Activated CD4-positive, alpha-beta T cell treated with anti-CD3 and anti-CD28 coated beads, Interleukin-2, amount 10 ng/mL, durations not matched to agents 24 days and 14 days (primary cell): ENCODE measurements around the gene FXR2. TPM values are rescaled to one million over a fixed set of nuclear protein-coding genes. Genes with fewer than 3 reads are reported as not detected.
"Not testable (repeated sequence)": the region's sequence is repeated elsewhere in the genome, so short reads cannot be mapped to it uniquely, and the experiment has no call there.

ENCODE experiments used
- DNase-seq: peaks from one replicate; pipeline ENCODE4 v3.0.0; 2022
- H3K27ac Mint-ChIP-seq: one replicate; pipeline ENCODE4 v1.8.0; 2022; ENCODE audit warnings: mild to moderate bottlenecking, mixed read lengths
- H3K27me3 Mint-ChIP-seq: one replicate; pipeline ENCODE4 v1.8.0; 2022; ENCODE audit warnings: mixed read lengths
- H3K36me3 Mint-ChIP-seq: one replicate; pipeline ENCODE4 v1.8.0; 2022; ENCODE audit warnings: low read depth, mild to moderate bottlenecking, mixed read lengths
- H3K4me1 Mint-ChIP-seq: one replicate; pipeline ENCODE4 v1.8.0; 2021; ENCODE audit warnings: mixed read lengths
- H3K4me3 Mint-ChIP-seq: one replicate; pipeline ENCODE4 v1.8.0; 2022; ENCODE audit warnings: mild to moderate bottlenecking, moderate library complexity, mixed read lengths
- H3K9me3 Mint-ChIP-seq: one replicate; pipeline ENCODE4 v1.8.0; 2021; ENCODE audit warnings: mixed read lengths
- intact Hi-C: fragments of 100-400 bp; cut with micrococcal nuclease; formaldehyde crosslinking; loops from one replicate; pipeline ENCODE4 v1.15.1; 2023
- total RNA-seq: library from RNA; stranded (reverse); gene quantifications from 2 replicates; pipeline ENCODE4 v1.2.3, GENCODE V29; 2022

The FXR2 gene
- total RNA-seq, 1 donor from 2014 or later, result 64.4 TPM

DNA sequence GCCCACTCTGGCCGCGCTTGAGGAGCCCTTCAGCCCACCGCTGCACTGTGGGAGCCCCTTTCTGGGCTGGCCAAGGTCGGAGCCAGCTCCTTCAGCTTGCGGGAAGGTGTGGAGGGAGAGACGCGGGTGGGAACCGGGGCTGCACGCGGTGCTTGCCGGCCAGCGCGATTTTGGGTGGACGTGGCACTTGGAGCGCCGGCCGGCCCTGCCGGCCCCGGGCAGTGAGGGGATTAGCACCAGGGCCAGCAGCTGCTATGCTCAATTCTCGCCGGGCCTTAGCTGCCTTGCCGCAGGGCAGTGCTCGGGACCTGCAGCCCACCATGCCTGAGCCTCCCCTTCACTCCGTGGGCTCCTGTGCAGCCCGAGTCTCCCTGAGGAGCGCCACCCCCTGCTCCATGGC, 26.1 kb upstream of the FXR2 start:
- Mint-ChIP-seq H3K36me3 (no peaks in the 10 kb centered on the region), H3K4me3 (no peak overlapping the region), H3K27me3 (peaks cover 6% of the 10 kb centered on the region), H3K4me1 (peaks cover 11% of the 10 kb centered on the region), H3K27ac (no peak overlapping the region), H3K9me3 (no peaks in the 10 kb centered on the region)
- intact Hi-C loops, result no loop called here
- DNase-seq, result no peak

DNA sequence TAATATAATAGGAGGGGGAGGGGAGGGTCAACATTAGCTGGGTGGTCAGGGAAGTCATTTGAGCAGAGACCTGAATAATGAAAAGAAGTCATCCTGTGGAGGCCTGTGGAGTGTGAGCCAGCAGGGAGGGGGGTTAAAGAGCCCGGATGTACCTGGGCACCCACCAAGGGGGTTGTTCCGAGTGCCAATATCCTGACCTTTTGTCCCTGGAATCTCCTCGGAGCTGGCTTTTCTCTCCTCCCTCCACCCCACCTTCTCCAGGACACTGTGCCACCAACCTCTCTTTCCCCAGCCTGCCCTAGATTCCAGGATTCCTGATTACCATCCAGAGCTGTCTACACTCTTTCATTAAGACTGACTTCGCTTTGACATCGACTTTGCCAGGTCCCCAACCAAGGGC, 21.5 kb upstream of the FXR2 start:
- Mint-ChIP-seq H3K9me3 (no peaks in the 10 kb centered on the region), H3K36me3 (no peaks in the 10 kb centered on the region), H3K27ac (no peak overlapping the region), H3K27me3 (peaks cover 10% of the 10 kb centered on the region), H3K4me3 (no peak overlapping the region), H3K4me1 (peaks cover 5% of the 10 kb centered on the region)
- intact Hi-C loops, result no loop called here
- no peak for DNase-seq

DNA sequence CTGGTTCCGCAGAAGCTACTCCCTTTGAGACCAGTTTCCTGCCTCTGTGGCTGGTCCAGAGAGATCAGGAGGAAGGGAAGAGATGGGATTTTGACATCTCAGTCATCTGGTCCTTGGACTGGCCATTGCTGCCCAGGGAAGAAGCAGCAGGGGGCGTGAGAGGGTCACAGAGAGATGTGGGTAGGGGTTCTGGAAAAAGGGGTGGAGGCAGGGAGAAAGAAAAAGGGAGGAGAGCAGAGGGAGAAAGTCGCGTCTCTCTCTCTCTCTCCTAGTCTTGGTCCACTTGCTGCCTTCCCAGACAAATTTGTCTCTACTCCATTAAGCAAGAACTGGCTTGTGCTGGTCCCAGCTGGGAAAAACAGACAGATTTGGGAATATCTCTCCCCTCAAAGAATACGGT, 19.7 kb upstream of the FXR2 start:
- Mint-ChIP-seq H3K27me3 (peaks cover 7% of the 10 kb centered on the region), H3K9me3 (no peaks in the 10 kb centered on the region), H3K4me1 (peaks cover 5% of the 10 kb centered on the region), H3K4me3 (no peak overlapping the region), H3K36me3 (no peaks in the 10 kb centered on the region), H3K27ac (no peak overlapping the region)
- DNase-seq, result peak; percentile 68
- intact Hi-C loops, result no loop called here

DNA sequence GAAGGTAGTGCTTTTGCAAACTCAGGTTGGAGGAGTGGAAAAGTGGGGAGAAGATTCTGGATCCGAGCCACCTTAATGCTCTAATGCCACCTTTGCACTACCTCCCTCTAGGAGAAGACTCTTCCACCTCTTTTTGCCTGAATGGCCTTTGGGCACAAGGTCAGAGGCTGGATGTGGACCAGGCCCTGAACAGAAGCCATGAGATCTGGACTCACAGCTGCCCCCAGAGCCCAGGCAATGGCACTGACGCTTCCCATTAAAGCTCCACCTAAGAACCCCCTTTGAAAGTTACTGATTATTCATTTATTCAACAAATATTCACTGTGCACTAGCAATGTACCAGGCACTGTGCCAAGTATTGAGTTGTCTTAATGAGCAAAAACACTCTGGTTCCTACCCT, 18.4 kb upstream of the FXR2 start:
- DNase-seq, result no peak
- H3K4me3 Mint-ChIP-seq, result no peak overlapping the region
- H3K36me3 Mint-ChIP-seq, result no peaks in the 10 kb centered on the region
- peaks cover 5% of the 10 kb centered on the region for H3K4me1 Mint-ChIP-seq
- no peak overlapping the region for H3K27ac Mint-ChIP-seq
- no peaks in the 10 kb centered on the region for H3K9me3 Mint-ChIP-seq
- intact Hi-C loops, result no loop called here
- peaks cover 5% of the 10 kb centered on the region for H3K27me3 Mint-ChIP-seq

DNA sequence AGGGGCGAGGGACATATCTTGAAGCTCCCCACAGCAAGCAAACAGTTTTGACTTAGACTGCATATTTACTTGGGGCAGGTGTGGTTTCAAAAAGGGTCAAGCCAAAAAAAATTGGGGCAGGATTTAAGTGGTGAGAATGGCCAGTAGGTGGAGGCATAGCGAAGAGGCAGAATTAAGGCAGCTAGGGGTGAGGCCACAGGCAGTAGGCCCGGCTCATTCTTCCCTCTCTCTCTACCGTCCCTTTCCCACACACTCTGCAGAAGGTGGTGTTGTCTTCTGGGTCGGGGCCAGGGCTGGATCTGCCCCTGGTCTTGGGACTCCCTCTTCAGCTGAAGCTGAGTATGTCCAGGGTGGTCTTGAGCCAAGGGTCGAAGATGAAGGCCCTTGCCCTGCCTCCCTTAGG, 17.8 kb upstream of the FXR2 start:
- peaks cover 5% of the 10 kb centered on the region for H3K27me3 Mint-ChIP-seq
- intact Hi-C loops, result loop anchor here (1.0 kb wide), 1 partner anchor 55 kb away; the partner anchor contains the start of gene TP53

DNA sequence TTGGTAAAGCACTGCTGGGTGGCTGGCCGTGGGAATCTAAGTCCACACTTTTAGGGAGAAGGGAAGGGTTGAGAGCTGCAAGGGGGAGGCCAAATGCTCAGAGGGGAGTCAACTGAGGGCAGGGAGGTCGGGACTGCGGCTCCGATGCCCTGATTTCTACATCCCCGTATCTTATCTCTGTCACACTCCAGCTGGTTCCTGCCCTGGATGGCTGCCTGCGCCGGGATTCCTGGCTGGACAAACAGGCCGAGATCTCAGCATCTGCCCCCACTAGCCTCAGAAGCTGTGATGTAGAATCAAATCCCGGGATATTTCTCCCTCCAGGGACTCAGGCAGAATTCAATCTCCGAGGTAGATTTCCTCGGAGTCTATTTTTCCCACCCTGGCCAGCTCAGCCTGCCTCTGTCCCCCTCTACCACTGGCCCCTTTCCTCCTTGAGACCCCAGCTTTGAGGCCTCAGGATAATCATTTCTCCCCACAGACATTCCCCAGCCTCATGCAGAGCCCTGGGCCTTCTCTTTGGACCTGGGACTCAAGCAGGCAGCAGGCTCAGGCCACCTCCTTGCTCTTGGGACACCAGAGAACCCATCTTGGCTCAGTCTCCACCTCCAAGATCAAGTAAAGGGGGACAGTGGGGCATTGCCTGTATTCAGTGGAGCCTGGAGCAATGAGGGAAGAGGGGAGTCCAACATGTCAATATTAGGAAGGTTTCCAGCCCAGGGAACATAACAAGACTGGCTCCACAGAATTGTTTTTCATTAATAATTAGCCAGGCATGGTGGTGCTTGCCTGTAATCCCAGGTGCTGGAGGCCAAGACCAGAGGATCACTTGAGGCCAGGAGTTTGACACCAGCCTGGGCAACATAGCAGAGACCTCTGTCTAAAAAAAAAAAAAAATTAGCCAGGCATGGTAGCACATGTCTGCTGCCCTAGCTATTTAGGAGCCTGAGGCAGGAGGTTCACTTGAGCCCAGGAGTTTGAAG, 17.0 kb upstream of the FXR2 start:
- Mint-ChIP-seq H3K27me3 (peaks cover 5% of the 10 kb centered on the region), H3K9me3 (no peaks in the 10 kb centered on the region)
- no peak for DNase-seq

More for the DNA sequence above, 17.8 kb upstream of the FXR2 start:
- Mint-ChIP-seq H3K9me3 (no peaks in the 10 kb centered on the region), H3K4me3 (no peak overlapping the region), H3K36me3 (no peaks in the 10 kb centered on the region), H3K4me1 (peaks cover 7% of the 10 kb centered on the region), H3K27ac (no peak overlapping the region)
- peak; percentile 84 for DNase-seq

DNA sequence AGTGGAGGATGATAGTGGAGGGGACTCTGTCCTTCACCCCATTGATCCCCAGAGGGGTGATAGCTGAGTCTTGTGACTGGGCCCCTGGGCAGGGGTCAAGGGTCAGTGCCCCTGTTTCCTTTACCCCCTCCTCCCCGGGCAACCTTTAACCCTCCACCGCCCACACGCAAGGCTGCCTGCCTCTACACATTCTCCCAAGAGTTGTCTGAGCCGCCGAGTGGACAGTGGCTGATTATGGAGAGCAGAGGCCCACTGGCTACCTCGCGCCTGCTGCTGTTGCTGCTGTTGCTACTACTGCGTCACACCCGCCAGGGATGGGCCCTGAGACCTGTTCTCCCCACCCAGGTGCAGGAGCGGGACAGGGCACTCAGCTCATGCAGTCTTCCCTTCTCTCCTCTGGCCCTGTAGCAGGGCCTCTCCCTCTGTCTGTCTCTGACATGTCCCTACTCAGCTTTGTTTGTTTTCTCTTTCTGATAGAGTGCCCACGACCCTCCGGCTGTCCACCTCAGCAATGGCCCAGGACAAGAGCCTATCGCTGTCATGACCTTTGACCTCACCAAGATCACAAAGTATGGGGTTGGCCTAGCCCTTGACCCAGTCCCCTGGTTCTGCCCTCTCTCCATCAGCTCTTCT, 15.4 kb upstream of the FXR2 start, which contains the start of gene SHBG:
TSS of gene SHBG (plus strand) at position 197 of the 633 bp plus-strand sequence. CDS start at position 235, 38 bp downstream.
- peaks cover 14% of the 10 kb centered on the region for H3K4me1 Mint-ChIP-seq
- no peak for DNase-seq
- H3K36me3 Mint-ChIP-seq, result peaks cover 5% of the 10 kb centered on the region
- H3K27me3 Mint-ChIP-seq, result no peaks in the 10 kb centered on the region
- H3K27ac Mint-ChIP-seq, result no peak within 1 kb of the TSS
- no peak within 1 kb of the TSS for H3K4me3 Mint-ChIP-seq
- intact Hi-C loops, result no loop called here
- no peaks in the 10 kb centered on the region for H3K9me3 Mint-ChIP-seq

More for the DNA sequence above, 17.0 kb upstream of the FXR2 start:
- intact Hi-C loops, result loop anchor here (1.0 kb wide), 1 partner anchor 56 kb away; the partner anchor contains the start of gene TP53
- no peak overlapping the region for H3K4me3 Mint-ChIP-seq
- H3K4me1 Mint-ChIP-seq, result peaks cover 12% of the 10 kb centered on the region
- no peaks in the 10 kb centered on the region for H3K36me3 Mint-ChIP-seq
- no peak overlapping the region for H3K27ac Mint-ChIP-seq

DNA sequence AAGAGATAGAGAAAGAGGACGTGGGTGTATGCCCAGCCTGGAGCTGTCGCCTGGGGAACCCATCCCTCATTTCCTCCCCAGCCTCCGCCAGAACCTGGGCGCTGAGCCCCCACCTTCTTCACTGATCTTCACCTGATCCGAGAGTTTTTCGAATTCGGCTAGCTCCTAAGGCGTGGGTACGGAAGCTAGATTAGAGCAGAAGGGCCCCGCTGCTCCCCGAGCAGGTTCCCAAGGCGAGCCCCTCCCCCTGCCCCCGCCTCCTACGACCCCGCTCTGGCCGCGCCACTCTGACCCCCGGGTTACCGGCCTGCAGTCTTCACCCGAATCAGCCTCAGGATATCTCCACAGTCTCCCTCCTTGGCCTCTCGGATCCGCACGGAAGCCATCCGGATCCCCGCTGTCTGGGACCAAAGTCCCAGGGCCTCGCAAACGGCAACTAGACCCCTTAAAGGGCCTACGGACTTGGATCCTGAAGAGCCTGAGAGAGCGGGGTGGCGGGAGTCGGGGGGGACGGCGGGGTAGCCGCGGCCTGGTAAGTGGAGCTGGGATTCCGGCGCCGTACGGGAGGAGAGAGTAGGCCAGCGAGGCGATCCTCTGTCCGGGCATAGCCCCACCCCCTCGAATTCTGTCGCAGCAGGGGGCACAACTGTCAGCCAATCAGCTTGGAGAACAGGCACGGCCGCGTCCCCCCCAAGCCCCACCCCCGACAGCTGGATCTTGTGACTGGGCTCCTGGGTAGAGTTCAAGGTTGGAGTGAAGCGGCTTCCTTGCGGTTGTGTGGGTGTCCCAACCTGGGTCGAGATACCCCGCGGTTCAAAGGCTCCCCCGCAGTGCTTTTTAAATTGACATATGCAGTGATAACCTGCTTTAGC, 12.8 kb upstream of the FXR2 start, which contains the start of gene SAT2:
TSS of gene SAT2 (minus strand) at position 572 of the 872 bp plus-strand sequence. CDS start at position 386, 186 bp downstream.
- H3K27me3 Mint-ChIP-seq, result peaks cover 1% of the 10 kb centered on the region
- intact Hi-C loops, result loop anchor here (1.0 kb wide), 1 partner anchor 61 kb away; the partner anchor contains the start of gene WRAP53
- peak within 1 kb of the TSS; percentile 80 for H3K27ac Mint-ChIP-seq
- H3K9me3 Mint-ChIP-seq, result no peaks in the 10 kb centered on the region
- peak; percentile 94 for DNase-seq
- H3K4me1 Mint-ChIP-seq, result peaks cover 11% of the 10 kb centered on the region
- peak within 1 kb of the TSS; percentile 91 for H3K4me3 Mint-ChIP-seq
- peaks cover 5% of the 10 kb centered on the region for H3K36me3 Mint-ChIP-seq

DNA sequence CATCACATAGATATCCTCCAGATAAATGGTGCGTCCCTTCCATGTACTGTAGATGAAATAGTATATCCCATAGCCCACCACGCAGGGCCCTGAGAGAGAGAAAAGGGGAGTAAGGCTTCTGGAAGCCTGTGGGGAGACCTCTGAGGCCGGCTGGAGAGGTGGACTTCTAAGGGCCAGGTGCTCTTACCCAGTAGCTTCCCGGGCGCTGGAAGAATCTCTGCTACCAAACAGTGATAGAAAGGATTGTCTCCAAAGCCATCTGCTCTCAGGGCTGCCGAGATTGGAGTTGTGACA, 12.2 kb upstream of the FXR2 start:
- Mint-ChIP-seq H3K4me1 (peaks cover 10% of the 10 kb centered on the region), H3K36me3 (peaks cover 5% of the 10 kb centered on the region), H3K4me3 (peak overlapping the region; percentile 91), H3K27me3 (peaks cover 1% of the 10 kb centered on the region), H3K9me3 (no peaks in the 10 kb centered on the region), H3K27ac (no peak overlapping the region)
- intact Hi-C loops, result loop anchor here (1.0 kb wide), 1 partner anchor 61 kb away; the partner anchor contains the start of gene WRAP53
- DNase-seq, result no peak

DNA sequence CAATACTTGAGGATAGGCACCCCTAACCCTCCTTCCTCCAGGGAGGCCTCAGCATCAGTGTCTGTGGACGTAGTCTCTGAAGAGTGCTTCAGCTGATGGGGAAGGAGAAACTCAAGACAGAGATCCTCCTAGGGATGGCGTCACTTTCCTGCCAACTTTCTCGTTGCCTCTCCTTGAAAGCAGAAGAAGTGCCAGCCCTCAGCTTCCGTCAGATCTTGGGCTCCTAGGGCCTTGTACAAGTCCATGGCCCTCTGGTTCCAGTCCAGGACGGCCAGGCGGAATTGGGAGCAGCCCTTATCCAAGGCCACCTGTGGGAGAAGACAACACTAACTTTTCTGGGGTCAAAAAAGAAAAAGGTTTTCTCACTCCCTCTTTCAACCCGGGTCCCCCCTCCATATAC, 11.6 kb upstream of the FXR2 start:
- H3K27ac Mint-ChIP-seq, result no peak overlapping the region
- H3K4me1 Mint-ChIP-seq, result peaks cover 10% of the 10 kb centered on the region
- H3K9me3 Mint-ChIP-seq, result no peaks in the 10 kb centered on the region
- DNase-seq, result no peak
- intact Hi-C loops, result no loop called here
- peaks cover 5% of the 10 kb centered on the region for H3K36me3 Mint-ChIP-seq
- H3K27me3 Mint-ChIP-seq, result peaks cover 1% of the 10 kb centered on the region
- H3K4me3 Mint-ChIP-seq, result peak overlapping the region; percentile 91

DNA sequence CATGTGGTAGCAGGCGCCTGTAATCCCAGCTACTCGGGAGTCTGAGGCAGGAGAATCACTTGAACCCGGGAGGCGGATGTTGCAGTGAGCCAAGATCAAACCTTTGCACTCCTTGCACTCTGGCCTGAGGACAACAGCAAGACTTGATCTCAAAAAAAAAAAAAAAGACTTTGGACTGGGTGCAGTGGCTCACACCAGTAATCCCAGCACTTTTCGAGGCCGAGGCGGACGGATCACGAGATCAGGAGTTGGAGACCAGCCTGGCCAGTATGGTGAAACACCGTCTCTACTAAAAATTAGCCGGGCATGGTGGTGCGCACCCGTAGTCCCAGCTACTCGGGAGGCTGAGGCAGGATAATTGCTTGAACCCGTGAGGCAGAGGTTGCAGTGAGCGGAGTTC, 11.1 kb upstream of the FXR2 start:
- not testable (repeated sequence) for DNase-seq, H3K27me3 Mint-ChIP-seq

DNA sequence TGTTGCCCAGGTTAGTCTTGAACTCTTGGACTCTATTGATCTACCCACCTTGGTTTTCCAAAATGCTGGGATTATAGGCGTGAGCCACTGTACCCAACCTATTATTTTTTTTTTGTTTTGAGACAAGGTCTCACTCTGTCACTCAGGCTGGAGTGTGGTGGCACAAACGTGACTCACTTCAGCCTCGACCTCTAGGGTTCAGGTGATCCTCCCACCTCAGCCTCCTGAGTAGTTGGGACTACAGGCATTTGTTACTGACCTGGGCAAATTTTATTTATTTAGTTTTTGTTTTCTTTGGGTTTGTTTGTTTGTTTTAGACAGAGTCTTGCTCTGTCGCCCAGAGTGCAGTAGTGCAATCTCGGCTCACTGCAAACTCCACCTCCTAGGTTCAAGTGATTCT, 9.0 kb upstream of the FXR2 start:
- H3K27me3 Mint-ChIP-seq, result peaks cover 1% of the 10 kb centered on the region
- peaks cover 11% of the 10 kb centered on the region for H3K4me1 Mint-ChIP-seq
- H3K4me3 Mint-ChIP-seq, result no peak overlapping the region
- no peak overlapping the region for H3K27ac Mint-ChIP-seq
- intact Hi-C loops, result no loop called here
- H3K36me3 Mint-ChIP-seq, result peaks cover 5% of the 10 kb centered on the region
- DNase-seq, result no peak
- no peaks in the 10 kb centered on the region for H3K9me3 Mint-ChIP-seq

More for the DNA sequence above, 11.1 kb upstream of the FXR2 start:
- H3K27ac Mint-ChIP-seq, H3K4me1 Mint-ChIP-seq, H3K36me3 Mint-ChIP-seq, intact Hi-C loops, H3K4me3 Mint-ChIP-seq, H3K9me3 Mint-ChIP-seq: not testable (repeated sequence)

DNA sequence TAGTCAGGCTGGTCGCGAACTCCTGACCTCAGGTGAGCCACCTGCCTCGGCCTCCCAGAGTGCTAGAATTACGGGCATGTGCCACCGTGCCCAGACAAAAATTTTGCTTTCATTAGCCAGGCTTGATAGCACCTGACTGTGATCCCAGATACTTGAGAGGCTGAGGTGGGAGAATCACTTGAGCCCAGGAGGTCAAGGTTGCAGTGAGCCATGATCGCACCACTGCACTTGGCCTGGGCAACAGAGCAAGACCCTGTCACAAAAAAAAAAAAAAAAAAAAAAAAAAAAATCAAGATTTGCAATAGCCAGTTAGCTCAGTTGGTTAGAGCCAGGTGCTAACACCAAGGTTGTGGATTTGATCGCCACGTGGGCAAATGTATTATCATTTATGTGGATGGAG, 6.1 kb upstream of the FXR2 start:
- no peak for DNase-seq
- peaks cover 4% of the 10 kb centered on the region for H3K4me1 Mint-ChIP-seq

More for the DNA sequence above, 6.1 kb upstream of the FXR2 start:
- H3K27me3 Mint-ChIP-seq, result peaks cover 1% of the 10 kb centered on the region
- H3K36me3 Mint-ChIP-seq, result peaks cover 1% of the 10 kb centered on the region
- intact Hi-C loops, result no loop called here
- no peak overlapping the region for H3K27ac Mint-ChIP-seq
- H3K9me3 Mint-ChIP-seq, result no peaks in the 10 kb centered on the region
- no peak overlapping the region for H3K4me3 Mint-ChIP-seq
